ENCODE data around the gene CLPTM1. TPM values are rescaled to one million over a fixed set of nuclear protein-coding genes. Genes with fewer than 3 reads are reported as not detected.

Gene CLPTM1
- total RNA-seq, 1 experiment from 2014 or later, result 82.0 TPM

DNA sequence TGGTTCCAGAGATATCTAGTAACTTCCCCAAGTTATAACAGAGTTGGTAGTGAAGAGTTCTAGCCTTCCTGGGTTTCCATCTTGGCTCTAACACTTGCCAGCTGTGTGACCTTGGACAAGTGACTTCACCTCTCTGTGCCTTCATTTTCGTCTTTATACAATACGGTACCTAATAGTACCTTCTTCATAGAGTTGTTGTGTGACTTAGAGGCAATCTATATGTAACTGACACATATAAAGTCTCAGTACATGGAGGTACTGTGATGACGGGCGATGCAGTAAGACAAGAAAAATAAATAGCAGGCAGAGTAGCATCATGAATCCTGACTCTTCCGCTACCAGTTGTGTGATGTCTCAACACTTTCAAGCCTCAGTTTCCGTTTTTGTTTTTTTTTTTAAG is 75.6 kb downstream of the CLPTM1 start:
- Histone ChIP-seq H3K27ac (ENCODE audit: insufficient read length, low read depth, low read length) (no peak overlapping the region), H3K4ac (ENCODE audit: low read depth, low read length) (no peak overlapping the region), H2BK15ac (ENCODE audit: low read depth, low read length) (no peak overlapping the region), H3K23me2 (ENCODE audit: insufficient read length, low read depth, low read length, poor library complexity, severe bottlenecking) (no peaks in the 10 kb centered on the region), H4K20me1 (ENCODE audit: control insufficient read depth, insufficient read depth, insufficient read length) (no peaks in the 10 kb centered on the region), H4K91ac (ENCODE audit: insufficient read length, low read depth, low read length) (no peak overlapping the region), H3K14ac (ENCODE audit: insufficient read depth, low read length) (no peak overlapping the region), H2BK5ac (ENCODE audit: insufficient read length, low read length) (no peak overlapping the region), H3K4me1 (ENCODE audit: insufficient read depth, low read length) (no peaks in the 10 kb centered on the region), H2BK20ac (ENCODE audit: low read depth, low read length, poor library complexity, severe bottlenecking) (no peak overlapping the region), H2BK120ac (ENCODE audit: low read depth, low read length, poor library complexity, severe bottlenecking) (no peak overlapping the region), H4K8ac (replicated peaks; ENCODE audit: insufficient read length, low read depth, low read length) (no peak overlapping the region), H2AFZ (ENCODE audit: low read length) (no peak overlapping the region), H3K27me3 (ENCODE audit: insufficient read depth, low read length) (no peaks in the 10 kb centered on the region), H3K23ac (ENCODE audit: insufficient read length, low read depth, low read length) (no peak overlapping the region), H3K9ac (ENCODE audit: extremely low read depth, insufficient read length, low read length) (no peak overlapping the region), H3K4me2 (ENCODE audit: insufficient read depth, insufficient read length, low read length) (no peak overlapping the region), H3T11ph (ENCODE audit: low read length) (no peak overlapping the region), H3K18ac (ENCODE audit: insufficient read length, low read depth, low read length) (no peak overlapping the region), H3K56ac (ENCODE audit: insufficient read length, low read depth, low read length) (no peak overlapping the region), H4K5ac (ENCODE audit: insufficient read length, low read depth, low read length) (no peak overlapping the region), H3K79me2 (ENCODE audit: insufficient read depth, low read length) (no peaks in the 10 kb centered on the region), H3K9me3 (ENCODE audit: control insufficient read depth, low read depth, low read length) (no peaks in the 10 kb centered on the region), H2AK5ac (ENCODE audit: insufficient read length, low read length) (no peak overlapping the region), H3K79me1 (ENCODE audit: insufficient read depth, low read depth, low read length, poor library complexity, severe bottlenecking) (no peaks in the 10 kb centered on the region), H2BK12ac (ENCODE audit: insufficient read length, low read depth, low read length) (no peak overlapping the region)
- no peak overlapping the region for H3K4me3 Mint-ChIP-seq
- peaks cover 0 to 3% of the 10 kb centered on the region in 2 experiments; a peak in 2 of 5 replicates for H3K9me3 Mint-ChIP-seq
- H3K27ac Mint-ChIP-seq, result no peak overlapping the region
- no peaks in the 10 kb centered on the region for H3K4me1 Mint-ChIP-seq
- TF ChIP-seq, protein P1, sequence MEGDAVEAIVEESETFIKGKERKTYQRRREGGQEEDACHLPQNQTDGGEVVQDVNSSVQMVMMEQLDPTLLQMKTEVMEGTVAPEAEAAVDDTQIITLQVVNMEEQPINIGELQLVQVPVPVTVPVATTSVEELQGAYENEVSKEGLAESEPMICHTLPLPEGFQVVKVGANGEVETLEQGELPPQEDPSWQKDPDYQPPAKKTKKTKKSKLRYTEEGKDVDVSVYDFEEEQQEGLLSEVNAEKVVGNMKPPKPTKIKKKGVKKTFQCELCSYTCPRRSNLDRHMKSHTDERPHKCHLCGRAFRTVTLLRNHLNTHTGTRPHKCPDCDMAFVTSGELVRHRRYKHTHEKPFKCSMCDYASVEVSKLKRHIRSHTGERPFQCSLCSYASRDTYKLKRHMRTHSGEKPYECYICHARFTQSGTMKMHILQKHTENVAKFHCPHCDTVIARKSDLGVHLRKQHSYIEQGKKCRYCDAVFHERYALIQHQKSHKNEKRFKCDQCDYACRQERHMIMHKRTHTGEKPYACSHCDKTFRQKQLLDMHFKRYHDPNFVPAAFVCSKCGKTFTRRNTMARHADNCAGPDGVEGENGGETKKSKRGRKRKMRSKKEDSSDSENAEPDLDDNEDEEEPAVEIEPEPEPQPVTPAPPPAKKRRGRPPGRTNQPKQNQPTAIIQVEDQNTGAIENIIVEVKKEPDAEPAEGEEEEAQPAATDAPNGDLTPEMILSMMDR (conservative IDR thresholded peaks at IDR 0.05), result no peak
- peaks cover 5 to 44% (median 29%) of the 10 kb centered on the region in 3 experiments; a peak in 6 of 7 replicates for H3K36me3 Mint-ChIP-seq (ENCODE audit: insufficient read depth in 1 of 3, low read depth in 3 of 3)
- WGBS (ENCODE audit: extremely low coverage, insufficient read length, low lambda C conversion rate), result no CpG with 5 or more reads among the region's 6 CpGs
- no peaks in the 10 kb centered on the region for H3K27me3 Mint-ChIP-seq (ENCODE audit: low read depth)
- no peak for DNase-seq
